Activated CD4-positive, CD25-positive, alpha-beta regulatory T cell treated with anti-CD3 and anti-CD28 coated beads, Interleukin-2, amount 50 U/mL, for 24 hours (primary cell): Measurements from ENCODE around the gene CMIP.
A peak's percentile ranks its signal among the peaks of the same experiment; 100 is the strongest.
"Not testable (repeated sequence)": the region's sequence is repeated elsewhere in the genome, so short reads cannot be mapped to it uniquely, and the experiment has no call there.

Source experiments
- ATAC-seq, 2 donors: fragments of 150-1000 bp; cut with Tn5 transposase; one replicate each; pipeline ENCODE4 v1.10.0; 2021; ENCODE audit warnings: mild to moderate bottlenecking in 1 of 2, moderate library complexity in 1 of 2

CMIP gene

DNA sequence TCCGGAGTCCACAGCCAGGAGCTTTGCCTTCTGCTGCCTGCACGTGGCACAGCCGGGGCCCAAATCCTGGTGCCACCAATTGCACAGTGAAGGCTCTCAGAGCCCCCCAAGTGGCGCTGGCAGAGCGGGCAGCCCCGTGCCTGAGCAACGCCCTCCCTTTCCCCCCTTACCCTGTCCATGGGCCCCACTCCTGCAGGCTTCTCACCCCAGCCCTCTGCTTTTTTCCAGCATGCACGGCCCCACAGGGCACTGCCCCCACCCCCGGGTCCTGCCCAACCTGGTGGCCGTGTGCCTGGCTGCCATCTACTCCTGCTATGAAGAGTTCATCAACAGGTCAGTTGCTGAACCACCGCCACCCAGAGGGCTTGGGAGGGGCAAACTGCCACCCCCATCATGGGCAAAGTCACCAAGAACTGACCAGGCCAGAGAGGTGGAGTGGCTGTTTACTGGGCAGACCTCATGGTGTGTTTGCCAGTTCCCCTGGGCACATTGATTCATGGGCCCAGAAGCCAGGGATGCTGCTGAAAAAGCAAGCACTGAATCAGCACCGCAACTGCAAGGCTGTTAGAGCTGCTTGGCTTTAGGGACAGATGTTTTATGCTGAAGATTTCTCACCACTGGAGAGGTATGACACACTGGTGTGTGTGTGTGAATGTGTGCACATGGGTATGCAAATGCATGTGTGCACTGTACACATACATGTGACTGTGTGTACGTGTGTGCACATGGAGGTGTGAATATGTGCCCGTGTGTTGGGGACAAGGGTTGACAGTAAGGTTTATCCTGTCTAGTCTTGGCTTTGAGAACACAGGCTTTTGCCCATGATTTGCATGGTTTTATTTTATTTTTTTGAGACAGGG lies 227.4 kb downstream of the CMIP start:
- ATAC-seq: no peak

GRCh38 chr16:81673432-81673831 lies 228.8 kb downstream of the CMIP start:
- ATAC-seq: no peak

GRCh38 chr16:81675662-81676061 lies 231.1 kb downstream of the CMIP start:
- no peak for ATAC-seq

DNA sequence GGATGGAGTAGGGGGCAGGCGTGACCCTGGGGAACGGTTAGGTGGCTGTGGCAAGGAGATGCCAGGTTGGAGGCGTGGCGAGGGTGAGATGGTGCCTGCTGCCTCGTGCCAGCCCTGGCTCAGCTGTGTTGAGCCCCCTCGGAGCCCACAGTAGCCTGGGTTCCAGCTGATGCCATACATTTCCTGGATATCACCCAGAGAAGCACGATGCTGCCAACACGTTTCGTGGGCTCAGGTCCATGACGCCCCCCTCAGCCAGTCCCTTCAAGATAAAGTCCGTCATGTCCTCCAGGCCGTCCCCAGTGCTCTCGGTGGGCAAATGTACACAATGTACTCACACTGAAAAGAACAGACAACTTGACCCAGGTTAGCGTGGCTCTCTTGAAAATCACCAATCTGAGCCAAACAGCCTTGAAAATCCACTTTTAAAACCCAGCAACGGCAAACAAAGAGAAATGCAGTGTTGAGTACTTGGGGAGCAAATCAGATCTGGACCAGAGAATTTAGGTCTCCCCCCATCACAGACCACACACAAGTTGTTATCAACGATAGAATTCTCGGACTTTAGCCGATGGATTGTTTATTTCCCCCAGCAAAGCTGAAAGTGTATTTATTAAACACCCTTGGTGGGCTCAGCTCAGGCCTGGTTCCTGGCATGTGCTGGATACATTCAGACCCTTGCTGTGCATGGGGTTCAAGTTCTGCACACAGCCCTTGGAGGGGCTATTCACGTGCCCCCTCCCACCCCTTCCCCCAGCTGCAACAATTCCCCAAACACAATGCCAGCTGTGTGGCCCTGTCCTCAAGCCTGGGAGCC lies 231.7 kb downstream of the CMIP start:
- ATAC-seq: no peak

DNA sequence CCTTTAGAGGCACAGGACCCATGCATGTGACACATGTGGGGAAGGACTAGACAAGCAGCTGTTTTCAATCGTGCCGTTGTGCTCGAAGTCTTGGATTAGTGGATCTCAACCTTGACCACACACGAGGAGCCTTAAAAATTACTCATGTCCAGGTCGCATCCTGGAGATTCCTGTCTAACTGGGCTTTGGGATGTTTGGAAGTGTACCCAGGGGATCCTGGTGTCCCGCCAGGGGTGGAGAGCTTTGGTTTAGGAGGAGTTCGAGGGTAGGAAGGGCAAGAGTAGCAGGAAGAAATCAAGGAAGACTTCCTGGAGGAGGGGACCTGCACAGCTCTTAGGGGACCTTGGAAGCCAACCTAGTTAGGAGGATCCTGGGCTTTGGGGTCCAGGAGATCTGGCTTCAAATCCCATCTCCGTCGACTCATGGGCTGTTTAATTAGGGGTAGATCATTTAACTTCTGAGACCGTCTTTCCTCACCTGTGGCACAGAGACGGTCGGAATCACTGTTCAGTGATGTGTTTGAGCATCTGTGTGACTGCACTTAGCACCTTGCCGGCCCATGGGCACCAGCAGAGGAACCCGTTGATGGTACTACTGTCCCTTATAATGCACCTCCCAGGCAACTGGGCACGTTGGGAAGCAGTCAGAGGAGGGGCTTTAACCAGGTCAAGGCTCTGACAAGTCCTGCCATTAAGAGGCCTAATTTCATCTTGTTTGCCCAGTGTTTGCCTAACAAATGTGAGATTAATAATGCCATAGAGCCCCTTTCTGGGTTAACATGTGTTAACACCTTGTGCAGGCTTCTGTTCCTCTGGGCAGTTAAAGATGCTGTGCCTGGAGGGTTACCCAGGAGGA lies 232.5 kb downstream of the CMIP start:
- ATAC-seq: no peak

DNA sequence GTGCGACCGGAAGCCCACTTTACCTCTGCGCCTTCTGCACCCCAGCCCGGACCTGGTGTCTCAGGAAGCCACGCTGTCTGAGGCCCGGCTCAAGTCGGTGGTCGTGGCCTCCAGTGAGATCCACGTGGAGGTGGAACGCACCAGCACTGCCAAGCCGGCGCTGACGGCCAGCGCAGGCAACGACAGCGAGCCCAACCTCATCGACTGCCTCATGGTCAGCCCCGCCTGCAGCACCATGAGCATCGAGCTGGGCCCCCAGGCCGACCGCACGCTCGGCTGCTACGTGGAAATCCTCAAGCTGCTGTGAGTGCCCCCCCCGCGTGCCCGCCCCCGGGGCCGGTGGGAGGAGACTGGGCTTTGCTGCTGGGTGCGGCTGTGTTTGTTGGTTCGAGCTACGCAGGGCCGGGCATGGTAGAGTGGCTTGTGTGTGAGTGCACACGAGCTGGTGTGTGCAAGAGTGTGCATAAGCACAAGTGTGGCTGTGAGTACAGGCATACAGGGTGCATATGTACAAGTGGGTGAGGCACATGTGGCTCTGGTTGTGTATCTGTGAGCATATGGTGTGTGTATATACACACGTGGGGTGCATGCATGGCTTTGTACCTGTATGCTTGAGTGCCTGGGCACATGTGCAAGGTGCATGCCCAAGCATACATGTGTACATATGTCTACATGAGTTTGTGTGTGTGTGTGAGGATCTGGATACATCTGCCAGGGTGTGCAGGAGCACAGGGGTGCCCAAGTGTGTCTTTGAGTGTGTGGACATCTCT lies 233.9 kb downstream of the CMIP start:
- ATAC-seq: no peak

- no peak for ATAC-seq
These were observed 235.3 kb downstream of the CMIP start for GRCh38 chr16:81679721-81680430.

GRCh38 chr16:81680444-81681275 lies 236.1 kb downstream of the CMIP start:
- ATAC-seq: no peak

DNA sequence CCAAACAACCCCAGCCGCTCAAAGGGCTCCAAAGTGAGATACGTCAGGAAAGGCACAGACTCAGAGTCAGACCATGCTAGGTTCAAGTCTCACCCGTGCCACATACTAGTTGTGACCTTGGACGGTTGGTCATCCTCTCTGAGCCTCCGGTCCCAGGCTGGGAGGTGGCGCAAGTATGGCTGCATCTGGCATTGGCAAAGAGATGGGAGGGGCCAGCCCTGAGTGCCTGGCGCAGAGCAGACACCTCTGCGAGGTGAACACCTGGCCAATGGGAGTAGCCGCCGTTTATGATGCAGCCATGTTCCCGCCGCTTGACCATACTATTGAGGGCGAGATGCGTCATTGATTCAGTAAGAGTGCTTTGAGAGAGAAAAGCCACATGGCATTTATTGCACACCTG lies 236.7 kb downstream of the CMIP start:
- ATAC-seq: no peak

DNA sequence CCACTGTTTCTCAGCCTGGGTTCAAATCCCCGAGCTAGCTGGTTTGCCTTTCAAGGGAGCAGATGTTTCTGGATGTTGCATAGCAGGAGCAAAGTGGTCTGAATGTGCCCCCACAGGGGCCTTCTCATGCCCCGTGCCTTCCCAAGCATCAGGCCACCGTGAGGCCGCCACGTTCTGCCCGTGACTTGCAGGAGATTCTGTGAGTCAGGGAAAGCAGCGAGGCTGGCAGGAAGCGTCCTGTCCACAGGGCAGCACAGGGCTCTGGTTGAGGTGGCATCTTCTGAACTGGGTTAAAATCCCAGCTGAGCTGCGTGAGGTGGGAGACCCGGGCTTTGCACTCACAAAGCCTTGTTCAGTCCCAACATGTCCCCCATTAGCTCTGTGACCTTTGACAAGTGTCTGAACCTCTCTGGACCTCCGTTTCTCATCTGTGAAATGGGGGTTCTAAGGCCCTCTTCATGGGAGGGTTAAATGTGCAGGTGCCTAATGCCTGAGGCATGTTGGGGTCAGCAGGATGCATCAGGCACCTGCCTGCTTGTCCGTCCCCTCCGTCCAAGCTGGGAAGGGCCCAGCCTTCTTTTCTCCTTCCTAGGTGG lies 239.7 kb downstream of the CMIP start:
- no peak for ATAC-seq

DNA sequence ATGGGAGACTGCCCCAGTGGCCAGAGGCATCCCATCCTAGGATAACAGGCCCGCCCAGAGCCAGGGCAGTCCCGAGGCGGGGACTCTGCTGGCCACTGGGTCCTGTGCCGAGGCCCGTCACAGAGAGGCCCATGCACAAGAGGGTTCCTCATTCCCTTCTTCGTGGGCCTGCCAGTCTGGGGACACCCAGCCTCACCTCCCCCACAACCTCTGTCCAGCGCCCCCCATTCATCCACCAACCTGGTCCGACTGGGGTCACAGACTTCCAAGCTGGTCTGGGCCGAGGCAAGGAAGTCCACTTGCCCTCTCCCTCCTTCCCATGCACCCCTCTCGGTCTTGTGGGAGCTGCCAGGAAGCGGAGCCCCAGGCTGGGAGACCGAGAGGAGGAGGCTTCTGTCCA lies 240.3 kb downstream of the CMIP start:
- ATAC-seq: no peak

- no peak for ATAC-seq
These were observed 242.0 kb downstream of the CMIP start for GRCh38 chr16:81686391-81687130.

- ATAC-seq: no peak
These were observed 242.5 kb downstream of the CMIP start for GRCh38 chr16:81687131-81687456.

DNA sequence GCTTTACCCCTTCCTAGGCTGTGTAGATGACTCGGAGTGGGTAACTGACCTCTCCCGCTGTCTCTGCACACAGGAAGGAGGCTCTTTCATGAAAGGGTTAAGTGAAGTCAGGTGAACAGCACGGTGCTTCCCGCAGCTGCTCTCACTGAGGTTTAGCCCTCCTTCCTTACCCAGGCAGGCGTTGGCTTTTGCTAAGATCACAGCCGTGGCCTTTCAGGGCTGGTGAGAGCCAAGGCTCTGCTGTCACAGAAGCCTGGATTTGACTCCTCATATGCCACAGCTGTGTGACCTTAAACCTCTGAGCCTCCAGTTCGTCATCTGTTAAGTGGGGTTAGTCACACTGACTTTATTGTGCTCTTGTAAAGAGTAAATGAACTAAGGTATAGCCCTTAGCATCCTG lies 243.6 kb downstream of the CMIP start:
- peak; percentile 48 to 69 for ATAC-seq

DNA sequence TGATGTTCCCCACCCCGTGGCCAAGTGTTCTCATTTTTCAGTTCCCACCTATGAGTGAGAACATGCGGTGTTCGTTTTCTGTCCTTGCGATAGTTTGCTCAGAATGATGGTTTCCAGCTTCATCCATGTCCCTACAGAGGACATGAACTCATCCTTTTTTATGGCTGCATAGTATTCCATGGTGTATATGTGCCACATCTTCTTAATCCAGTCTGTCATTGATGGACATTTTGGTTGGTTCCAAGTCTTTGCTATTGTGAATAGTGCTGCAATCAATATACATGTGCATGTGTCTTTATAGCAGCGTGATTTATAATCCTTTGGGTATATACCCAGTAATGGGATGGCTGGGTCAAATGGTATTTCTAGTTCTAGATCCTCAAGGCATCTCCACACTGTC lies 244.2 kb downstream of the CMIP start:
- ATAC-seq: not testable (repeated sequence)

- no peak for ATAC-seq
These were observed 247.4 kb downstream of the CMIP start for GRCh38 chr16:81692021-81692420.

- no peak for ATAC-seq
These were observed 248.0 kb downstream of the CMIP start for GRCh38 chr16:81692571-81692970.

GRCh38 chr16:81693041-81693743 lies 248.6 kb downstream of the CMIP start:
- no peak for ATAC-seq

- no peak for ATAC-seq
These were observed 249.2 kb downstream of the CMIP start for GRCh38 chr16:81693744-81694303.
